MM.1S (cell line): ENCODE results near the gene TFDP2.

Experiments
- EZH2 ChIP-seq: fragments of 300-600 bp; sonication (generic); optimal IDR thresholded peaks from 2 replicates; pipeline ENCODE3; 2017; ENCODE audit warnings: low read depth, mild to moderate bottlenecking, antibody characterized with exemption, low read length, mixed read lengths
- TF ChIP-seq, protein P1 (sequence below): fragments of 300-600 bp; sonication (generic); IDR thresholded peaks from 2 replicates; pipeline ENCODE4 v1.5.1; 2016; ENCODE audit warnings: antibody characterized with exemption, low read length, mixed read lengths

DNA sequence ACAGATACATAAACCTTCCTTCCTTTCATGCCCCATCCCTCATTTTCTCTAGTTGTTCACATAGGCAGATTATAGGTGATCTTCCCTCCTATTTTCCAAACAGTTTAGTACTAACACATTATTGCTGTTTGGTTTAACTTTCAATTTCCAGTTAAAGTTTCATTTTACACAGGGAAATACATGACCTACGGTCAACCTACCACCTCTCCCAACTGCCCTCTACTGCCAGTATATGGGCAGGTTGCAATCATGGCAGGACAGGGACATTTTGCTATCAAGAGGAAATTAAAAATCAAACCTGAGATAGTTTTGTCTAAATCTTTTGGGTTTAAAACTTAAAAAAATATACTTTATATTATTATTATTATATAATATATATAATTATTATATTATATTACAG is 26.1 kb upstream of the TFDP2 start:
- TF ChIP-seq, protein P1, sequence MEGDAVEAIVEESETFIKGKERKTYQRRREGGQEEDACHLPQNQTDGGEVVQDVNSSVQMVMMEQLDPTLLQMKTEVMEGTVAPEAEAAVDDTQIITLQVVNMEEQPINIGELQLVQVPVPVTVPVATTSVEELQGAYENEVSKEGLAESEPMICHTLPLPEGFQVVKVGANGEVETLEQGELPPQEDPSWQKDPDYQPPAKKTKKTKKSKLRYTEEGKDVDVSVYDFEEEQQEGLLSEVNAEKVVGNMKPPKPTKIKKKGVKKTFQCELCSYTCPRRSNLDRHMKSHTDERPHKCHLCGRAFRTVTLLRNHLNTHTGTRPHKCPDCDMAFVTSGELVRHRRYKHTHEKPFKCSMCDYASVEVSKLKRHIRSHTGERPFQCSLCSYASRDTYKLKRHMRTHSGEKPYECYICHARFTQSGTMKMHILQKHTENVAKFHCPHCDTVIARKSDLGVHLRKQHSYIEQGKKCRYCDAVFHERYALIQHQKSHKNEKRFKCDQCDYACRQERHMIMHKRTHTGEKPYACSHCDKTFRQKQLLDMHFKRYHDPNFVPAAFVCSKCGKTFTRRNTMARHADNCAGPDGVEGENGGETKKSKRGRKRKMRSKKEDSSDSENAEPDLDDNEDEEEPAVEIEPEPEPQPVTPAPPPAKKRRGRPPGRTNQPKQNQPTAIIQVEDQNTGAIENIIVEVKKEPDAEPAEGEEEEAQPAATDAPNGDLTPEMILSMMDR = no peak
- TF ChIP-seq EZH2 = no peak
